GM20431 (cell line): ENCODE measurements around the gene TMEM42.

Source experiments
- in situ Hi-C: fragments of 300-500 bp; cut with MseI, MboI; formaldehyde crosslinking; loops from one replicate; pipeline ENCODE4 v1.15.0; 2020; ENCODE audit warnings: low sequenced_read_pairs; ENCODE audit not compliant: unreplicated experiment

TMEM42 gene

DNA sequence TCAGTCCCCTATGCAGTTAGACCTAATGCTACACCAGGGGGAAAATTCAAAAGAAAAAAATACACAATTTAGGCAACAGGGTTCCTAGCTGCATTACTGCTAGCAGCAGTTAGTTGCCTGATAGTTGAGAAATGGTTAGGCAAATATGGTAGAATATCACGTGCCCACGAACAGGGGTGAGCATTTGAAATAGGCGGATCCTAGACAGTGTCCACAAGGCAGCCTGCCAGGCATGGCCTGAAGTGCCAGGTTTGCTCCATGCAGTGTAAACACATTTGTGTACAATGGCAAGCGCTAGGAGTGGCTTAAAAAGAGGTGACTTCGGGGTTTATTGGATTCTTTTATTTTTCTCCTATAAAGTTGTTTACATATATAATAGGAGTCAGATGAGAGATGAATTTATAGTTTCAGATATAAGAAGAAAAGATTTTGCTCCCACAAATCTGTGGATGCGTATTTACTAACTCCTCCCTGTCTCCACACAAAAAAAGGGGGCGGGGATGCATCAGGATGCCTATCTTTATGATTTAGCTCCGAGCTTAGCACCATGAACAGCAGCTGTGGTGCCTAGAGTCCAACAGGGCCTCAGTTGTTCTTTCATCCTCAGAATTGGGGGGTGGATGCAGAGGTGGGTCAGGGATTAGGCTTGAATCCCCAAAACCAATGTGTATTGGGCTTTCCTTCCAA lies 8.8 kb downstream of the TMEM42 start:
- in situ Hi-C loops, result no loop called here

DNA sequence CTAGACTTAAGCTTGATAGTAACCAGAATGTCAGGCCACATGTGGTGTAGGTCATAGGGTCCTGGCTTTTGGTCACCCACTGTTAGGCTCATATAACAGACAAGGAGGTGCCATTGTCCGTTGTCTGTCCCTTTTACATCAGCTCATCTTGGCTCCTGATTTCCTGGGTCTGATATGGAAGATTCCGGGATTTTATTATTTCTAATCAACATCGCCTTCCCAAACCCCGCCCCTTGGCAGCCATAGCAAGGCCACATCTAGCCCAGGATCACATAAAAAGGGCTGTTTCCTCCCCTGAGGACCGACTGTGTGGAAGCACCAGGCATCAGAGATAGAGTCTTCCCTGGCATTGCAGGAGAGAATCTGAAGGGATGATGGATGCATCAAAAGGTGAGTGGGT lies 12.6 kb downstream of the TMEM42 start, which contains the start of gene TGM4:
Gene TGM4 (plus strand): TSS at position 301 of the 400 bp plus-strand sequence. CDS start 71 bp downstream, at position 372.
- in situ Hi-C loops, result no loop called here

DNA sequence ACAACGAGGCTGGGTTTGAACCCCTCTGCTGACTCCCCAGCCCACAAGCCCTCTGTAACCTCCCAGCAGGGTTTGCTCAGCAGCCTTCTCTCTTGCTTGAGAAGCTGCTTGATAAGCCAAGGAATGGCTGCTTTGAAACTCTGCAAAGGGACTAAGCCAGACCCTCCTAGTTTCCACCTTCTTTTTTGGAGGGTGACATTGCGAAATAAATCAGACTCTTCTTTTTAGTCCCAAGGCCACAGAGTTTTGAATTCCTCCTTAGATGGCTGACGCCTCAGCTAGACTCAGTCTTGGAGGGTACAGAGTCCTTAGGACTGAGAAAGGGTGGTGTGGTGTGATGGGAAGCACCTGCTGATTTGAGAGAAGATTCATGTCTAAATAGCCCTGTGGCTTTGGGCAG lies 13.9 kb downstream of the TMEM42 start:
- in situ Hi-C loops, result no loop called here

DNA sequence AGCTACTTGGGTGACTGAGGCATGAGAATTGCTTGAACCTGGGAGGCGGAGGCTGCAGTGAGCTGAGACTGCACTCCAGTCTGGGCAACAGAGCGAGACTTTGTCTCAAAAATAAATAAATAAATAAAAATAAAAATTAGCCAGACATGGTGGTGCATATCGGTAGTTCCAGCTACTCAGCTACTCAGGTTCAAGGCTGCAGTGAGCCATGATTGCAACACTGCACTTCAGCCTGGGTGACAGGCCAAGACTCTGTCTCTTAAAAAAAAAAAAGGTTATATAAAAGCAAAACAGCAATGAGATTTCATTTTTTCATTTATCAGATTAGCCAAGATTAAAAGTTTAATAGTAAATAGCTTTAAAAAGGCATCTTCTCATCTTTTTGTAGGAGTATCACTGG lies 15.6 kb downstream of the TMEM42 start:
- in situ Hi-C loops, result no loop called here

DNA sequence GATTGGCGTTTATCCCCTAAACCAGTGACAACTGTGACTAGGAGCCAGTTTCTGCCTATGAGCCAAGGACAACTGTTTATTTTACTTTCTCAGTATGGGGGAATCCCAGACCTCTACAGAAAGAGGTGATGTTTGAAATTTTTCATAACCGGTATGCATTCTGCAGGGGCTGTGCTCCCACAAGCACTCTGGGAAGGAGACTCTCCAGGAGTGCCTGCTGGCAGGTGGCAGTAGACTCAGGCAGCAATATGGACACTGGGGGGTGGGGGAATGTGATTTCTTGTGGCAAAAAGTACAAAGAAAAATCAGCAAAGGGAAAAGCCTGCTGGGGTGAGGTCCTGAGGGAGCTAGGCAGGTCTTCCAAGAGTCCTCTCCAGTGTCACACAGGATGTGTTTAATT lies 18.6 kb downstream of the TMEM42 start:
- in situ Hi-C loops, result no loop called here

DNA sequence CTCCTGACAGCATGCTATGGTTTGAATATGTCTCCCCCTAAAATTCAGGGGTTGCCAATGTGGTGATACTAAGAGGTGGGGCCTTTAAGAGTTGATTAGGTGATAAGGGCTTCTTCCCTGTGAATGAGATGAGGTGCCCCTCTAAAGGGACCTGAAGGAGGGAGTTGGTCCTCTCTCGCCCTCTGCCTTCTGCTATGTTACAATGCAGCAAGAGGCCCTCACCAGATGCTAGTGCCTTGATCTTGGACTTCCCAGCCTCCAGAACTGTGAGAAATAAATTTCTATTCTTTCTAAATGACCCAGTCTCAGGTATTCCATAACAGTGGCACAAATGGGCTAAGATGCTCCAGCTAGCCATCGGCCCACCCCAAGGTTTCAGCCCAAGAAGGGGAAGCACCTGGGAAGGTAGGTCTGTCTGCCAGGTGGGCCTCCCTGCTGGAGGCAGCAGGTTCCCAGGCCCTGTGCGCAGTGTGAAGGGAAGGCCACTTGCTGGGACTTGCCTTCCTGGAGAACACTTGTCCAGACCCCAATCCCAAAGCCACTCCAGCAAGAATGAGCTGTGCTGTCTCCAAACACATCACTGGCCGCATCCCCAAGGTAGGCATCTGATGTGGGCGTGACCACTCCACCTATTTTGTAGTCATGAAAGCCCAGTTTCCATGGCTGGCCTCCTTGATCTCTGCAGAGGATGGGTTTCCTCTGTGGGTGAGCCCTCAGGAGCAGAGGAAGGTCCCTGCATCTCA lies 21.7 kb downstream of the TMEM42 start:
- in situ Hi-C loops, result no loop called here

DNA sequence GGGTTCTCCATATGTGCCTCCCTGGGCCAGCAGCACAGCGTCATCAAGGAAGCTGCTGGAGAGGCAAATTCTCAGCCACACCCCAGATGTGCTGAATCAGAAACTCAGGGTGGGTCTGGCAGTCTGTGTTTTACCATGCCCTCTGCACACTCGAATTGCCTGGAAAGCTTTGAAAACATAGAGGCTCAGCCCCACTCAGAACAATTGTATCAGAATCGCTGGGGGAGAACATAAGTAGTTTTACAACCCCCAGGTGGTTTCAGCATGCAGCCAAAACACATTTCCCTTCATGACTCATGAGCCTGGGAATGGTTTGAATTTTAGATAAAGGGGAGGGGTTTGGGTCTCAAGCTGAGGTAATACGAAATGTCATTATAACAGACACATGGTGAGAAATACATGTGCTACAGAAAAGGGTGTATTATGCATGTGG lies 22.3 kb downstream of the TMEM42 start:
- in situ Hi-C loops, result no loop called here

DNA sequence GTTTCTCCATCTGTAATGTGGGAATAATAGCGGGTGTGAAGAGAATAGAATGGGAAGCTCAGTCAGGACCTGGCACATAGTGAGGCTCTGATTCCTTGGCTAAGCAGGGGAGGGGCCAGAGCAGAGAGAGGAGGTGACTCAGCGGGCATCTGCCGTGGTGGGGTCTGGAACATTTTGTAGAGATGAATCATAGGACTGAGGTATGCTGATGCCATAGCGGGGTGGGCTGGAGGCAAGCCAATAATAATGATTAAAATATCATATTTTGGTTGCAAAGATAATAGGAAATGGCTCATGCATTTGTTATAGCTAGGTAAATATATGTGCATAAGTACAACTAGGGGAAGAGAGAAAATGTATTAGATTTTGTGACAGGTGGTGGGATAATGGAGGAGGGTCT lies 23.9 kb downstream of the TMEM42 start:
- in situ Hi-C loops, result no loop called here

DNA sequence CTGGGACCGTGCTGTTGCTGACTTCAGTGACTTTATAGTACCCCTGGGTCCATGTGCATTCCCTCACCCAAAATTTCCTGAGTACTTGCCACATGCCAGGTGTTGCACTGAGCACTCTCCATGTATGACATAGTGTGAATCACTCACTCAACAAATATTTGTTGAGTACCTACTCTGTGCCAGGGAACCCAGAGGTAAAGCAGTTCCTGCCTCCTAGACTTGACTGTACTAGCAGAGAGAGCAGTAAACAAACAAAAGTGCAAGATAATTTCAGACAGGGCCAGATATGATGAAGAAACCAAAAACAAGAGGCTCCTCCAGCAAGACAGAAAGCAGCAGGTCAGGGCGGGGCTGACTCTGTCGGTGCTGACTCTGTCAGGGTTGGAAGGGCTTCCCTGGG lies 24.8 kb downstream of the TMEM42 start:
- in situ Hi-C loops, result no loop called here

DNA sequence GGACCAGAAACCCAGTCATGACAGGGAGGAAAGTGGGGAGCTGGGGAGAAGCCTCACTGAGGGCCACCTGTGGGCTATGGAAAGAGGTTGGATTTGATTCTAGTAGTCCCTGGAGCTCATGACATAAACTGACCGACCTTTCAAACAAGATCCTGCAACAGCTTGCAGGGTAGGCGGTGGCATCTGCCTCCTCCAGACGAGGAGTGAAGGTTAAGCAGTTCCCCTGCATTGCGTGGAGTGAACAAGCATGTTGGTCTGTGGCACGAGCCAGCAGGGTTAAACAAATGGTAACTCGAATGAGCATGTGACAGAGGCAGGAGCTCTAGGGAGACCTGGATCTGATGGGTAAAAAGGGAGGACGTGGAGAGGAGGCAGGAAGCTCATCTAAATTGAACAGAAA lies 25.4 kb downstream of the TMEM42 start:
- in situ Hi-C loops, result no loop called here

DNA sequence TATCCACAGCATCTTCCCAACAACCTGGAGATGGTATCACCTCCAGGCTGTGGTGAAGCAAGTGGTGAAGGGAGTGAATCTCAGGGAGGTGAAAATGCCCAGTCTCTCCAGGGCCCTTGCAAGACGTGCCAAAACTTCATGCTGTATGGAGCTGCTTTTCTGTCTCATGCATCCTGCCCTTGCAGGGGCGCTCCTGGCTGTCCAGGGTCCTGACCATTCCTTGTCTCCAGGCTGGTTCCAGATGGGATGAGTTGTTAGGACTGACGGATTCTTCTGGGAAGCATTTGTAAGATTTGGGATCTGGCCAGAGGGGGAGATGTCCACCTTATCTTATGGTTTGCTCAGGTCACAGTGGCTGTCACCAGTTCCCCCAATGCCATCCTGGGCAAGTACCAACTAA lies 28.5 kb downstream of the TMEM42 start:
- in situ Hi-C loops, result no loop called here

DNA sequence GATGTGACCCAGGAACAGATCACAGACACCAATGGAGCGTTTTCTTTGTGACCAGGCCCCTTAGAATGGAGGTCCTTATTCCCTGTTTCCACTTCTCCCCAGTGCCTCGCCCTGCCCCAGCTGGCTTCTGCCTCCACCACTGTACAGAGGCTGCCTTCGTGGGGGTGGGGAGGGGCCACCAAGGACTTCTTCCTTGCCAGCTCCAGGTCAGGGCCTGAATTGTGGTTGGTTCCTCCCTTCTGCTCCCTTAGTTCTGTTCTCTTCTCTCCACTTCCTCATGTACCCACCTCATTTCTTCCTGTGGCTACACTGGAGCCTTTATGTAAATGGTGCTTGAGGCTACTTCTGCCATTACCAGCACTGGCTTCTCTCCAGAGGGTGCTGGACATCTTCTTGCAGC lies 29.1 kb downstream of the TMEM42 start:
- in situ Hi-C loops, result no loop called here

DNA sequence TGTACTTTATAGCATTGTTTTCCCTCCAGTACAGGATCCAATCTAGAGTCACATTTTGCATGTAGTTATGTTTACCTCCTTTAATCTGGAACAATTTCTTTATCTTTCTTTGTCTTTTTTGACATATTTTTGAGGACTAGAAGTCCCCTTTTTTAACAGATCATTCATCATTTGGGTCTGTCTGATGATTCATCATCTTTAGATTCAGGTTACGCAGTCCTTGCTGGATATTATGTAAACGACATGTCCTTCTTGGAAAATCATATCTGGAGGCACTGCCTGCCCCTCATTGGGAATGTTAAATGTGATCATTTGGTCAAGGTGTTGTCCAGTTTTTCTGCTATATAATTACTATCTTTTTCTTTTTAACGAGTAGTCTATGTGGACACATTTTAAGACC lies 31.0 kb downstream of the TMEM42 start:
- in situ Hi-C loops, result no loop called here

DNA sequence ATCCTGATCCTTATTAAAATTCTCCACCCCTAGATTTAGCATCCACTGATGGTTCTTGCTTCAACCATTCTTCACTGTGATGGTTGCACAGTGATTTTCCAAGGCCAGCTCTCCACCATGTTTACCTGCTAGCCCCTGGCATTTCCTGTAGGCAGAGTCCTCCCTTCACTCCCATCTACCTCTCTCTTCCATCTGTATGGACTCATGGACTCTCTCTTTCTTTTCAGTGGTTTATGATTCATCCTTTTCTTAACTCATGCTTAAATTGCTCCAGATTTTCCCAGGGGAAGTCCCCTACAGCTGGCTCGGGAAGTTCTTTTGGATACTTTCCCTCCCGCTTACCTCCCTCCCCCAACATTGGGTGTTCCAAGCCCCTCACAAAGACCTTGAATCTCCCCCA lies 31.4 kb downstream of the TMEM42 start:
- in situ Hi-C loops, result no loop called here

DNA sequence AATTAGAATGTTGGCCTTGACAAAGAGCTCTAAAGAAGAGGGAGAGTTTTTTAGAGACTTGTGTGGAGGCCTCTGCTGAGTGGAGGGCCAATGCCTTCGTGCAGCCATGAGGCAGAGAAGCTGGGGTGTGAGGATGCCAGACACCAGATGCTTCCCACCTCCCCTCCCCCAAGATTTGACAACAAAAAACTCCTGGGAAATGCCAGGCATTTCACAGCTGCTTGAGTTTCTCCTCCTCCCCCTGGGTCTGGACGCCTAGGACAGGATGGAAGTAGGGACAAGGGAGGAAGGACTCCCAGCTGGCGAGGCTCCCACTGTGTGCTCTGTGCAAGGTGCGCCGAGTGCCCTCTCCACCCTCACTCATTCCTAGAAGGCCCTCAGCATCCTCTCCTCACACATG lies 32.8 kb downstream of the TMEM42 start:
- in situ Hi-C loops, result no loop called here

DNA sequence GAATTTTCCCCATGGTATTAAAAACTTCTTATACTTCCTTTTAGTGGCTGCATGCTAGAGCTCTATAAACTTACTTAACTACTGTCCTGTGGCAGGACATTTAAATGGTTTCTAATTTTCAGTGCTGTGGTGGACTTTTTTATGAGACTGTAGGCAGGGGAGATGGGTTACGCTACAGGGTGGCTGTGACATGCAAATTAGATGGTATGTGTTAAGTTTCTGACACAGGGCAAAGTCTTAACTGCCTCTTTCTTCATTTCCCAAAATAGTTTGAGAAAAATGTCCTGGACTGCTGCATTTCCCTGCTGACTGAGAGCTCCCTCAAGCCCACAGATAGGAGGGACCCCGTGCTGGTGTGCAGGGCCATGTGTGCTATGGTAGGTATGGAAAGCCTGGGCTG lies 34.7 kb downstream of the TMEM42 start:
- in situ Hi-C loops, result no loop called here

DNA sequence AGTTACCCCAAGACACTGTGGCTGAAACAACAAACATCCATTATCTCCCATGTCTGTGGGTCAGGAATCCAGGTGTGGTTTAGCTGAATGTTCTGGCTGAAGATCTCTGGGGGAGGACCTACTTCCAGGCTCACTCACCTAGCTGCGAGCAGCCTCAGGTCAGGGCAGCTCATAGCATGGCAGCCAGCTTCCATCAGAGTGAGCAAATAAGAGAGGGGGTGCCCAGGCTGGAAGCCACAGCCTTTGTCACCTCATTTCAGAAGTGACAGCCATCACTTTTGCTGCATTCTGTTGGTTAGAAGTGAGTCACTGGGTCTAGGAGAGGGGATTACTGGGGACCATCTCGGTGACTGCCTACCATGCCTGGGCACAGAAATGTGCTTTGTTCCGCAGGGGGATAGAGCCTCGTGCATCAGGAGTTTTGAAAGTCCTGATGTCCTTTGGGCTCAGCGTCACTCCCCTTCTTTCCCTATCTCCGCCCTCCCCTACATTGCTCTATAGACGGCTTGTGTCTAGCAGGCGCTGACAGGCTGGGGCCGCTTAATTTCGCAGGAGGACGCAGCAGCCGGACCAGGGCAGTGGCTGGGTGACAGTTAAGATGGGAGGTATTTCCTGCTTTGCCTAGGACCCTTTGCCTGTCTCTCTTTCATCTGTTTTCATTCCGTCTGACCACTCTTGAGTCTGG lies 38.1 kb downstream of the TMEM42 start:
- in situ Hi-C loops, result no loop called here

DNA sequence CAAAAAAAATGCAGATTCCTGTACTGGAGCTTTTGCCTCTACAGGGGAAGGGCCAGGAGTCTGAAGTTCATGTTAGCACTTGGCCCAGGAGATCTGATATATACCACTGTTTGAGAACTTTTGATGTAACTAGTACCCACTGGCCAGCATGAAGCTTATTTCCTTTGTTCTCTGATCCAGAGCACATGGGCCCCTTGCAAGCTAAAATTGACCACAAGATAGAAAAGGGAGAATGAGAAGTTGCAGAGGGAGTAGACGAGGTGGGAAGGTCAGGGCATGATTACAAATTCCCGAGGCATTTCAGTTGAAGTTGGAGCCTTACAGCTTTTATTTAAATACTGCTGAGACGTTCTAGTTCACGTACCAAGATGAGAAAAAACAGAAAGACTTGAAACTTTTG lies 40.9 kb downstream of the TMEM42 start:
- in situ Hi-C loops, result no loop called here

DNA sequence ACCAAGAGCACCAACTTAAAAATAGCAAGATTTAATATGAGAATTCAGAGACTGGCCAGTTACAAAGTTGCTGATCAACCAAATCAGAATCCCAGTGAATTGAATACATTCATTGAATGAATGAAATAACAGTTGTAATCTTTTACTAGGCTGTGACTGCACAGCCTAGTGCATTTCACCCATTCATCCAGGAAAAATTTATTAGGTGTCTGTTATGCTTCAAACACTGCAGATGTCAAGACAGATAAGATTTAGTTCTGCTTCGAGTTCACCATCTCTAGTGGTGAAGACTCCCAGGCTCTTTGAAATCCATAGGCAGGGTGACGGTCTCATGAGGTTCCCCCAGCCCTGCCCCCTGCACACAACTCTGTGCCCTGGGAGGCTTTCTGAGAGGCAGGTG lies 41.6 kb downstream of the TMEM42 start:
- in situ Hi-C loops, result no loop called here

DNA sequence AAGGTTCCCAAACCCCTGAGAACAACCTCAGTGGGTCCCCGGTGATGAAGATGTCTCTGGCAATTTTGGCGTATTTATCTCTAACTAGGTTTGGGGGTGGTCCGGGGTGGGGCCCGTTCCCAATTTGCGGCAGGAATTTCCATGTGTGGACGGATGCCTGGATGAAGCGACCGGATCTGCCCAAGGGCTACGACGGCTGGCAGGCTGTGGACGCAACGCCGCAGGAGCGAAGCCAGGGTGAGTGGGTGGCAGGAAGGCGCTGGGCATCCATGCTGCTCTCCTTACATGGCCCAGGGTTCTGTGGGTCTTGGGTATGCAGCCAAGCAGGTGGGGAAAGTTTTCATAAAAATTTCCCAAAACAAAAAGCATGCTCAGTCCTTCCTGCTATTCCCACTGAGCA lies 42.0 kb downstream of the TMEM42 start:
- in situ Hi-C loops, result no loop called here

DNA sequence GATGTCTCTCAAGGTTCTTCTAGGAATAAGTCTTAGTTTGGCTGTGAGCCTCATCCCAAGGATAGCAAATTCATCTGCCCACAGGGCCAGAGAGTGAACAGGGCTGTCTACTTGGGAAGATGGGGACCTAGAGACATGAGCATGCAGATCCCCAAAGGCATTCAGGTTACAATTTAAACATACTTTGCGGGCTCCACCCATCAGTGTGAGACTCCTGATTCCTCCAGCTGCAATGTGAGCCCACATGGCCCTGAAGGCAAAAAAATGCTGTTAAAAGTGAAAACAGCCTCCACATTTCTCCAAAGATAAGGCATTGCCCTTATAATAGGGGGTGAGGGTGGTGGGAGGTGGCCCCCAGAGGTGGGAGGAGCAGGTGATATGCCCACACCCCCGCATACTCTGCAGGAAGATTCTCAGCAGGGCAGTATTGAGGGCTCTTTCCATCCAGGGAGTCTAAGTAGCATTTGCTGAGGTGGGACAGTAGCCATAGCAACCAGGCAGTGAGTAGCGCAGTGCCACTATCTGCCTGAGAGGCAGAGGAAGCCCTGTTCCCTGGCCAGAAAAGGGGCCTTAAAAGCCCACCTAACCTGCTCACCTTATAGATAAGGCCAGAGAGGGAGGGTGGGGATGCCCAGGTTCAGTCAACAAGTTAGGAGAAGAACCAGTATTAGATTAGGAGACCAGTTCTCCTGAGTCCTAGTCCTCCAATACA lies 43.9 kb downstream of the TMEM42 start:
- in situ Hi-C loops, result no loop called here
